Prostate gland (tissue), 2 donors: Measurements from ENCODE around the gene SSTR3.

Experiments used
- CTCF ChIP-seq, 4 experiments: fragments of 200-600 bp in 2 of 4; fragments of 450-650 bp in 2 of 4; sonication (generic) in 2 of 4; IDR thresholded peaks; 1 replicate in 3 of 4; 2 replicates in 1 of 4; pipeline ENCODE4 v1.5.1; 2016 to 2019; ENCODE audit warnings: antibody characterized with exemption in 4 of 4, mild to moderate bottlenecking in 2 of 4, moderate library complexity in 2 of 4
- POLR2A ChIP-seq: fragments of 450-650 bp; IDR thresholded peaks from one replicate; pipeline ENCODE4 v1.6.1; 2016; ENCODE audit warnings: antibody characterized with exemption, mild to moderate bottlenecking
- POLR2AphosphoS5 ChIP-seq: sonication (generic); formaldehyde crosslinking; IDR thresholded peaks from one replicate; pipeline ENCODE4 v1.6.1; 2017; ENCODE audit warnings: antibody characterized with exemption

- TF ChIP-seq POLR2A (no peak), CTCF (IDR thresholded peaks at IDR 0.05) (no peak), POLR2AphosphoS5 (no peak)
Observed at GRCh38 chr22:37186228-37186996, 25.9 kb downstream of the SSTR3 start.
